NCI-H510A (cell line): ENCODE measurements around the gene FBXO10.
A peak's percentile ranks its signal among the peaks of the same experiment; 100 is the strongest.
"Not testable (repeated sequence)": the region's sequence is repeated elsewhere in the genome, so short reads cannot be mapped to it uniquely, and the experiment has no call there.

Experiments
- DNase-seq: peaks from one replicate; lab custom pipeline; 2025; lab: John Stamatoyannopoulos, UW

The FBXO10 gene

GRCh38 chr9:37512437-37512836 lies 63.7 kb downstream of the FBXO10 start:
- DNase-seq, result no peak

DNA sequence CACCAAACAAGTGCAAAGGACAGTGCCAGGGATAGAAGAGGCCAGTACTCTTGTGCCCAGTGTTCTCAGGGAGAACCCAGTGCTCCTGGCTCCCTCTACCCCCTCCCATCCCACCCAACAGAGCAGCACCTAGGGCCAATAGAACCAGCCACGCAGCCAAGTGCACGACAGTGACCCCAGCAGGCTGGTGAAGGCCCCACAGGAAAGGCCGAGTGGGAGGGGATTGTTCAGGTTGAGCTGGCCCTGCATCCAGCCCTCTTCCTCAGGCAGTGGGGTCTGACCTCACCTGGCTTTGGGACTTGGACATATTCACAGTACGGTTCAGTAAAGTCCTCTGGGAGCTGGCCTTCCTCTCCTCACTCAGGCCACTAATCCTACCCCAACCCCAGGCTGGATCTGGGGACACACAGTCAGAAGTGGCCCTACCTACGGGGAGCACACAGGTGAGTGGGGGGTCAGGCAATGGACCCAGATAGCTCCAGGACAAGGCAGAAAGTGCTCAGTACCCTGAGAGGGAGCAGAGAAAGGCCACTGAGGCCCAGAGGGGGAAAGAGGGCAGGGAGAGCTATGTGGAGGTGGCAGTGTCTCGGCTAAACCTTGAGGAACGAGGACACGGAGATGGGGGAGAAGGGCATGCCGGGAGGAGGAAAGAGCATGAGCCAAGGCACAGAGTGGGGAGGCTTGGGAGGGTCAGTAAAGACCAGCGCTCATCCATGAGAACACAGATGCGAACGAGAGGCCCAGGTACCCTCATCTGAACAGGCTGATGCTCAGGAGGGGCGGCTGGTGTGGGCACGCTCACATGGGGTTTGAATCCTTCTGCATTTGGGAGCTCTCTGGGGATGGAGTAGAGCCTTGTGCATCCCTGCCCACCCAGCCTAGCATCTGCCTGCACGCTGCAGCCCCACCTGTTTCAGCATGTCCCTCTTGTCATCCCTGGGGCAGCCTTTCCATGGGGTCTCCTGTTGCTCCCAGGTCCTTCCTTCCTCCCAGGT lies 64.9 kb downstream of the FBXO10 start:
- DNase-seq, result no peak

- DNase-seq, result not testable (repeated sequence)
Measured at GRCh38 chr9:37510053-37510452, 66.1 kb downstream of the FBXO10 start.

- no peak for DNase-seq
Measured at GRCh38 chr9:37509536-37509935, 66.6 kb downstream of the FBXO10 start.

GRCh38 chr9:37508834-37509206 lies 67.4 kb downstream of the FBXO10 start:
- DNase-seq, result no peak

DNA sequence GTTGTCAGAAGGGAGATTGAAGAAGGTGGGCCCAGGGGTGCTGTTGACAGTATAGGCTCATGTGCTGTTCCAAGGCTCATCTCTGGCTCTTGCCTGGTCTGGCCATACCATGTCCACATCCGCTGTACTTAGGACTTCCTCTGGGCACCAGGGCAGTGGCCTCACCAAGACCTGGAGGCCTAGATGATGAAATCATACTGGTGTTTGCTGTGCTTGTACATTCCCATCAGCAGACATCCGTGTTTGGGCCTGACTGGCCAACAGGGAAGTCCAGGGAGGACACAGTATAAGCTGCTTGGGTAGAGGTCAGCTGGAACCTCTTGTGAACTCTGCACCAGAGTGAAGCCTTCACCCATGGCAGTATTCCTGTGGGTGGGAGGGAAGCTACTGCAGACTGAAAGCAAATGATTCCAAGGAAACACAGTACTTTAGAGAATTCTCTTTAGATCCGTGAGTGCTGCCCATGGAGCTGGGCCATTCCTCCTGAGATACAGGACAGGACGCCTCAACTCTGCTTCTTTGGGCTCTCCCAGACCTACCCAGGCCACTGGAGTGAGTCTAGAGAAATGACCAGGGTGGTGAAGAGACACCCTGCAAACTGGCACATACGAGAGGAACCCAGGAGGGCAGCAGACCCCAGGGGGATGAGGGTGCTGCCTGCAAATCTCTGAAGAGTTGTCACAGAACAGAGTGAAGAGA lies 67.9 kb downstream of the FBXO10 start:
- no peak for DNase-seq

DNA sequence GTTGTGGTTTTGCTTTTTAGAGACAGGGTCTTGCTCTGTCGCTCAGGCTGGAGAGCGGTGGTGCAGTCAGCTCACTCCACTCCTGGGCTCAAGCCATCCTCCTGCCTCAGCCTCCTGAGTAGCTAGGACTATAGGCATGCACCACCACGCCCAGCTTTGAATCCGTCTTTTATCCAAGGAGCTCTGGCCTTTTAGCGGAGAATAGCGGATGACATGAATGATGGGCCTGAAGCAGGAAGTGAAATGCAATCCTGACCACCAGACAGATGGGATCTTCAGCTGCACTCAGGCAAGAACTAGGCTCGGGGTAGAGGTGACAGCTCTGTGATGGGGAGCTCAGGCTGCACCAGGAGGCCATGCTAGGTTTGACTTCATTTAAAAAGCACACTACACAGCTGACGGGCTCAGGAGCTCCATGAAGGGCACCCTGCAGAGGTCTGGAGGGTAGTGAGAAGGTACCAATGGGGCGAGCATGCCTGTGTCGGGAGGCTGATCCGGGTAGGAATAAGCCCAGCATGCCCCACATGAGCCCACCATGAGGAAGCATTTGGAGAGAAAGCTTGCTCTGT lies 68.5 kb downstream of the FBXO10 start:
- DNase-seq, result no peak

DNA sequence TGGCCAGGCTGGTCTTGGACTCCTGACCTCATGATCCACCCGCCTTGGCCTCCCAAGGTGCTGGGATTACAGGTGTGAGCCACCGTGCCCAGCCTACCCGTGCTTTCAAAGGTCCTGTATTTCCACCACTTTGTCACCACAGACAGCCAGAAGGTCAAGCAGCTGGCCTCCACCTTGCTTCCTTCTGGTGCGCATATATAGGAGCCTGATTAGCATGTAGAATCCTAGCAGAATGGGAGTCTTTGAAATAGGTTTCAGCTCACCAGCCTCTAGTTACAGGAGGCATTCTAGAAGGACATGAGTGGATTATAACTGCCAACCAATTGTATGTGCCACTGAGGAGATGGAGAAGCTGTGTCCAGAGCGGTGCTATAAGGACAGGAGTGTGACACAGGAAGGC lies 71.6 kb downstream of the FBXO10 start:
- no peak for DNase-seq

DNA sequence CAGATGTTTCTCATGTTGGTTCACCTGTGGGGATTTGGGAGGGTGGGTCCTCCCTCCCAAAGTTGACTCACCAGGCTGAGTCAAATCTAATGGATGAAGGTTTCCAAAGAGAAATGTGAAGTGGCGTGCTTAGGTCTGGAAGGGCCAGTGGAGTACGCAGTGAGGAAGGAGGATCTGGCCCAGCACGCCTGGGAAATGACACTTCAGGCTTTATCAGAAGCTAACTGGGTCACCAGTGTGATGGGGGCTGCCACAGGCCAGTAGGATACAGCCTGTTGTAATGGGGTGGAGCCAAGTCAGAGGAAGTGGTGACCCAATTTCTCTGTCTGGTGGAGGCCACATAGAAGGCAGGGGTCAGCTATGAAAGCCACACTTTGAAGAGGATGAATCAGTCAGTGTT lies 72.4 kb downstream of the FBXO10 start:
- no peak for DNase-seq

- DNase-seq, result no peak
Measured at GRCh38 chr9:37501957-37502596, 74.1 kb downstream of the FBXO10 start.

GRCh38 chr9:37499297-37499696 lies 76.9 kb downstream of the FBXO10 start:
- no peak for DNase-seq

DNA sequence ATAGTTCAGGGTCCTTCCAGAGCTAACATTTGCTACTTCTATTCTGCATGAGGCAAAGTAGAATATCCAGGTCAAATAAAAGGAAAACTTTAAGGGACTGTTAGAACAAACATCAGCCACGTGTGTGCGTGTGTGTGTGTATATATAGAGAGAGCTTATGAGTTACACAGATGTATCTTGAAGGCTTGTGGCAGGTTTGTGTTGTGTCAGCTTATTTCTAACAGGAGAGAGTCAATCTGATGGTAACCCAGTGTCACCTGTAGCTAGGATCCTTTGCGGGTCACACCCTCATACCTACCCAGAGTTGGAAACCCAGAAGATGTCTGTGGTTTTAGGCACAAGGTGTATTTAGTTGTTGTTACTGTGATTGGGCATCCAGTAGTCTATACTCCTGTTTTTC lies 77.7 kb downstream of the FBXO10 start:
- DNase-seq, result no peak

DNA sequence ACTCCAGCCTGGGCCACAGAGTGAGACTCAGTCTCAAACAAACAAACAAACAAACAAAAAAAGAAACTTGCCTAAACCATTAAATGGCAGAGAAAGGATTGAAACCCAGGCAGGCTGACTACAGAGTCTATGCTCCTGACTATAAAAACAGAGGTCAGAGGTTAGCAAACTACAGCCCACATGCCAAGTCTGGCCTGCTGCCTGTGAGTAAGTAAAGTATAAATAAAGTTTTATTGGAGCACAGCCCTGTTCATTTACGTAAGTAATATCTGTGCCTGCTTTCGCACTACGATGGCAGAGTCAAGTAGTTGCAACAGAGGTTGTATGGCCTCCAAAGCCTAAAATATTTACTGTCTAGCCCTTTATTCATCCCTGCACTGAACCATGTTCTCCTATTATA lies 78.9 kb downstream of the FBXO10 start:
- no peak for DNase-seq

DNA sequence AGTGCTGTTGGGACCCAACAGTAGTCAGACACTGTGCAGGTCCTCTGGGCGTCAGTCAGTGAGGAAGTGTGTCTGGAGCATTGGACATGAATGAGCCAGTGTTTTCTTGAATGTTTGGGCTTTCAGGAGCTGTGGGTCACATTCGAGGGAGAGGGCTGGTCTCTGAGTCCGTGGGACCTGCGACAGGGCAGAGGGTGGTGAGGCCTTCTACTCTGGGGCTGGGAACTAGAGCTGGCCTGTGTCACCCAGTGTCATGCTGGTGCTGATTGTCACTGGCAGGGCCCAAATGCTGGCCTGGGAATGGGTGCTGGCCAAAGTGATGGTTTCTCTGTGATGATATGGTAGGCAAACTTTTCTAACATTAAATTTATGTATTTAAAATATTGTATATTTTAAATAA lies 80.2 kb downstream of the FBXO10 start:
- no peak for DNase-seq

DNA sequence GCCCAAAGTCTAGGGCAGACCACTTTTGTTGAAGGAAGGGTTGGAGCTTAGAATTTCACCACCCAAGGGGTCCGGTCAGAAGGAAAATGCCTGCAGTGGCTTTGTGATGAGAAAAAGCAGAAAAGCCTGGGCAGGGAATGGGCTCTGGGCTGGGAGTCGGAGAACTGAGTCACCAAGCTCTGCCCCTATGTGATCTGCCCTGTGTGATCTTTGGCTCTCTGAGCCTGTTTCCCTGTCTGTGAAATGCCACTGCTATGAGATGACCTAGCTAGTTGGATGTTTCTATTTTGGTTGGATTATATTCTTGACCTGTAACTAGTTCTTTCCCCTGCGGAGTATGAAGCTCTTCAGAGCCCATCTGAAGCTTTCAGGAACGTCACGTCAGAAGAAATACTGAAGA lies 80.6 kb downstream of the FBXO10 start:
- no peak for DNase-seq

DNA sequence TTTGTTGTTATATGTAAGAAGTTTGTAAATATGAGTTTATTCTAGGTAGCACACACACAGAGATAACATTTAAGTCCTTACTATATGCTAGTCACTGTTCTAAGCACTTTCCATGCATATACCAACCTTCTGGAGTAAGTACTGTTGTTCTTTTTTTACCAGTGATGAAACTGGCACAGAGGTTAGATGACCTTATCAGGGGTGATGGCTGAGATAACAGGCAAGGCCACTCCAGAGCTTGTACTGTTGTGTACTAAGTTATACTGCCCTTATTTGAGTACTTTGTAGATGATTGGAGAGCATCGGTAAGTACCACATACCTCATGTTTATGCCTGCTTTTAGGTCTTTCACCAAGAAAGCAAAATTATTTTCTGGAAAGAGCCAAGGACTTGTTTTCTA lies 84.2 kb downstream of the FBXO10 start:
- no peak for DNase-seq

GRCh38 chr9:37486616-37487548 lies 89.3 kb downstream of the FBXO10 start:
- no peak for DNase-seq

GRCh38 chr9:37486256-37486615 lies 89.9 kb downstream of the FBXO10 start:
- no peak for DNase-seq

DNA sequence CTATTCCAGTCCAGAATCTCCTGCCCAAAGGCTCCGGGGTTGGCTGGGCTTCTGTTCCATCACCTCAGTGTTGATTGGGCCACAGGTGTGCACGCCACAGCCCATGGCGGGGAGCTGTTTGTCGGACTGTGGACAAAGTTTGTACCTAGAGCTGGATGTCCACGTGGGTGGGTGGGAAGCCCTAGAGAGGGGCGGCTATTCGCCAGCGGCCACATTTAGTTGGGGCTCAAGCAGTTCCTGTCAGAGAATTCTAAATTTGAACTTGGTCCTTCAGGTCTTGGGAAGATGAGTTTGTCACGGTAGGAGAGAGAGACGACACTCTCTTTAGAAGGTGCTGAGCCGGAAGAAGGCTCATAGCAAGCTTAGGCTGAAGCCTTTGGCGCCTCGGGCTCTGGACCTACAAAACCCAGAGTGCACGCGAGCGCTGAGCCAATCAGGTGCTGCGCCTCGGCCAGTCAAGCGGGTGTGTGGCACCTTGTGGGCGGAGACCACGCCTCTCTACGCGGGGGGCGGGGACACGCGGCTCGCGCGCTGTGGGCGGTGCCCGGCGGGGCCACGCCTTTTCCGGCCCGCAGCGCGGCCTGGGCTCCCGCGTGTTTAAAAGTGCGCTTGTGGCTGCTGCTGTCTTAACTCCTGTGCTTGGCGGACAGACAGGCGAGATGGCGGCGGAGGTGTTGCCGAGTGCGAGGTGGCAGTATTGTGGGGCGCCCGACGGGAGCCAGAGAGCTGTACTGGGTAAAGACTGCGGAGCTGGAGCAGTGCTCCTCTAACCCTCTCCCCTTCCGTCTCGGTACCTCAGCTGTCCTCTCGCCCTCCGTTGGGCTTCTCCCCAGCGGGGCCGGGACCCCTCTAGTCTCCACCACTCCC lies 90.6 kb downstream of the FBXO10 start, which contains the start of gene POLR1E:
Gene POLR1E, plus strand, starts transcription at position 560 of the 867 bp plus-strand sequence. Its CDS starts 100 bp downstream, at position 660.
- peak; percentile 84 for DNase-seq

DNA sequence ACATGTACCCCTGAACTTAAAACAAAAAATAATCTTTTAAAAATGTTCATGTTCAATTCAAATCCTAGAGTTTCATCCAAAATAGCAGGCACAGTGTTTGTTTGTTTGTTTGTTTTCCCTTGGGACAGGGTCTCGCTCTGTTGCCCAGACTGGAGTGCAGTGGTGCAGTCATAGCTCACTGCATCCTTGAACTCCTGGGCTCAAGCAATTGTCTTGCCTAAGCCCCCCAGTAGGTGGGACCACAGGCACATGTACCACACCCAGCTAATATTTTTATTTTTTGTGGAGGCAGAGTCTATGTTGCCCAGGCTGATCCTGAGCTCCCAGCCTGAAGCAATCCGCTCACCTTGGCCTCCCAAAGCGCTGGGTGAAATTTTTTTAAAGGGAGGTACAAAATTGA lies 95.4 kb downstream of the FBXO10 start:
- DNase-seq, result no peak
